HT-29 (cell line): ENCODE results near the gene PHTF2. TPM values are rescaled to one million over a fixed set of nuclear protein-coding genes. Genes with fewer than 3 reads are reported as not detected.

ENCODE experiments used
- DNase-seq: peaks from one replicate; pipeline ENCODE4 v3.0.0-alpha.2; 2015; ENCODE audit warnings: low spot score
- total RNA-seq: library from RNA; depleted of rRNA; stranded (reverse); fragments of >200 nt; shearing (Covaris generic); gene quantifications from 2 replicates; pipeline ENCODE4 v1.2.3, GENCODE V29; 2014

The PHTF2 gene
- total RNA-seq, 1 experiment from 2014 or later, result 13.8 TPM

- DNase-seq, result no peak
Measured at GRCh38 chr7:77794000-77794399, 4.6 kb upstream of the PHTF2 start.

- DNase-seq, result no peak
Measured at GRCh38 chr7:77796109-77796508, 2.5 kb upstream of the PHTF2 start.

GRCh38 chr7:77796960-77797359 is 1.6 kb upstream of the PHTF2 start:
- no peak for DNase-seq

- no peak for DNase-seq
Measured at GRCh38 chr7:77797734-77798393, 709 bp upstream of the PHTF2 start.

- peak; percentile 61 for DNase-seq
Measured at GRCh38 chr7:77799078-77799964, 748 bp downstream of the PHTF2 start.

GRCh38 chr7:77800158-77800557 is 1.6 kb downstream of the PHTF2 start:
- no peak for DNase-seq

- DNase-seq, result no peak
Measured at GRCh38 chr7:77800730-77801129, 2.2 kb downstream of the PHTF2 start.

GRCh38 chr7:77802557-77803405 is 4.2 kb downstream of the PHTF2 start:
- DNase-seq, result no peak

GRCh38 chr7:77806425-77806824 is 7.9 kb downstream of the PHTF2 start:
- no peak for DNase-seq

GRCh38 chr7:77808517-77808916 is 9.9 kb downstream of the PHTF2 start:
- no peak for DNase-seq

- DNase-seq, result no peak
Measured at GRCh38 chr7:77811516-77812289, 13.1 kb downstream of the PHTF2 start.

- DNase-seq, result no peak
Measured at GRCh38 chr7:77812290-77812685, 13.7 kb downstream of the PHTF2 start.

- no peak for DNase-seq
Measured at GRCh38 chr7:77813180-77813579, 14.6 kb downstream of the PHTF2 start.

GRCh38 chr7:77819021-77819420 is 20.4 kb downstream of the PHTF2 start:
- no peak for DNase-seq

- DNase-seq, result no peak
Measured at GRCh38 chr7:77820967-77821366, 22.4 kb downstream of the PHTF2 start.

GRCh38 chr7:77822269-77822668 is 23.7 kb downstream of the PHTF2 start:
- no peak for DNase-seq

- no peak for DNase-seq
Measured at GRCh38 chr7:77823787-77824186, 25.2 kb downstream of the PHTF2 start.

- DNase-seq, result no peak
Measured at GRCh38 chr7:77824636-77825035, 26.1 kb downstream of the PHTF2 start.

- DNase-seq, result no peak
Measured at GRCh38 chr7:77825131-77825530, 26.6 kb downstream of the PHTF2 start.

GRCh38 chr7:77826300-77826699 is 27.7 kb downstream of the PHTF2 start:
- no peak for DNase-seq

- no peak for DNase-seq
Measured at GRCh38 chr7:77827999-77828398, 29.4 kb downstream of the PHTF2 start.
